Measurements from ENCODE around the gene THBS2.

Gene THBS2

DNA sequence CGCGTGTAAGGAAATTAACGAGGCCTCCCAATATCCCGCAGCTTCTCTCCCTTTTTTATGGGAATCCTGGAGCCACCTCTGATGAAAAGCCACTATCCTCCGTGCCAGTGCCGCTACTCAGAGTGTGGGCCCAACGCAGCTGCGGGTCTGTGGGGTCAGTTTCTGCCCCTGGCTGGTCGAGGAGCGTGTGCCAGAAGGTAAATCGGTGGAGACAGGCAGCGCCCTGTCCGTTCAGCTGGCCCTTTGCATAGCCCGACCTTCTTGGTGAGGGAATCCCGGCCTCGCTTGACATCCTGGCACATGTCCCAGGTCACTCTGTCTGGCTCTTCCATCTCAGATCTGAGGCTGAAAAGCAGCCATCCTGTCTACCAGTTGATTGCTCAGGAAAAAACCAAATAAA, 4.6 kb downstream of the THBS2 start:
- no peak for DNase-seq (ENCODE audit: low read depth)

DNA sequence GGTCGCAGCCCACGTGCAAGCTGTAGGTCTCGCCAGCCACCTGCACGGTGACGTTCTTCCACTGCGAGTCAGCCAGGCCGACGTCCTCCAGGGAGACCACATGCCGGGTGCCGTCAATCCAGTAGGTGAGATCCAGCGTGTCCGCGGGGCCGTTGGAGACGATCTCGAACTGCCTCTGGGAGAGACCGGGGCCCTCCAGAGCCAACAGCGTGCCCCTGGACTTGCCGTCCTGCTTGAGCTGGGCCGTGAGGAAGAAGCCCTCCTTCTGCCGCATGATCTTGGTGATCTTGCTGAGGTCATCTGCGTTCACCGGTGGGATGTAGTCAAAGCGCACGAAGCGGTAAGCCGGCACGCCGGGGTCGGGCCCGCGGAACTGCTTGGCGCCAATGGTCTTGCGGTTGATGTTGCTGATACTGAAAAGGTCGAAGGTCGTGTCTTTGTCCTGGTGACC, 5.1 kb downstream of the THBS2 start:
- no peak for DNase-seq (ENCODE audit: low read depth)

DNA sequence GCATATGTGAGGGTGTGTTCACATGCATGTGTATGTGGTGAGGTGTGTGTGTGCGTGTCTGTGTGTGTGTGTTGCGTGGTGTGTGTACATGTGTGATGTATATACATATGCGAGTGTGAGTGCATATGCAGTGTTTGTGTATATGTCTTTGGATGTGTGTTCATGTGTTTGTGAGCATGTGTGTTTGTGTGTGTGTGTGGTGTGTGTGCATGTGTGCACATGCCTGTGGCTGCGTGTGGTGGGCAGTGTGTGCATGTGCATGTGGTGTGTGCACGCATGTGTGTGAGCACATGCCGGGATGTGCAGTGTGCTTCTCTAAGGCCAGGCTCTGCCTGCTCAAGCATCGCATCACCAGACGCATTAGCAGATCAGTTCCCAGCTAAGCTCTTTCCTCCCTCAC, 5.7 kb downstream of the THBS2 start:
- no peak for DNase-seq (ENCODE audit: low read depth)

DNA sequence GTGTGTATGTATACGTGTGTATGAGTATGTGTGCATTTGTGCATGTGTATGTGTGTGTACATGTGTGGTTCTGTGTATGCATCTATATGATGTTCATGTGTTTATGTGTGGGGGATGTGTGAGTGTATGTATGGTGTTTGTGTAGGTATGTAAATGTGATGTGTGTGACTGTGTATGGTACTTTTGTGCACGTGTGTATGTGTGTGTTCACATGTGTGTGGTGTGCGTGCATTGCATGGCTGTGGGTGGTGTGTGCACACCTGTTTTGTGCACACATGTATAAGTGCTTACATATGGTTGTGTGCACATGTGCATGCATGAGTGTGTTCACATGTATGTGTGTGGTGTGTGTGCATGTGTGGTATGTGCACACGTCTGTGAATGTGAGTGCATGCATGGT, 6.2 kb downstream of the THBS2 start:
- no peak for DNase-seq (ENCODE audit: low read depth)

DNA sequence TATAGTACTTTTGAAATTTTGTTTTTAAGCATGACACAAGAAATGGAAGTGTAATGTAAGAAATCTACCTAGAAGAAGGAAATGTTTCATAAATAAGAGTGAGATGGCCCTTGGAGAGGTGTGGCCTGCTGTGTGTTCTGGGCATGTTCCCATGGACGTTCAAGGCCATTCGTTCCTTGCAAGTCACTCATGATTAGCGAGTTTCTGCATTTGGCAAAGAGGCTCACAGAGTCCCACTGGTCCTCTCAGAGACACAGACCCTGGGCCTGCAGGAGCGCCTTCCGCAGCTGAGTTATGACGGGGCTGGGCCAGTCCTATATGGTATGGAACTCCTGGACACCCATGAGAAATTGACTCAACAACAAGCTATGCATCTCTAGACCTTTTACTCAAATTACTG, 7.2 kb downstream of the THBS2 start:
- DNase-seq (ENCODE audit: low read depth), result no peak

DNA sequence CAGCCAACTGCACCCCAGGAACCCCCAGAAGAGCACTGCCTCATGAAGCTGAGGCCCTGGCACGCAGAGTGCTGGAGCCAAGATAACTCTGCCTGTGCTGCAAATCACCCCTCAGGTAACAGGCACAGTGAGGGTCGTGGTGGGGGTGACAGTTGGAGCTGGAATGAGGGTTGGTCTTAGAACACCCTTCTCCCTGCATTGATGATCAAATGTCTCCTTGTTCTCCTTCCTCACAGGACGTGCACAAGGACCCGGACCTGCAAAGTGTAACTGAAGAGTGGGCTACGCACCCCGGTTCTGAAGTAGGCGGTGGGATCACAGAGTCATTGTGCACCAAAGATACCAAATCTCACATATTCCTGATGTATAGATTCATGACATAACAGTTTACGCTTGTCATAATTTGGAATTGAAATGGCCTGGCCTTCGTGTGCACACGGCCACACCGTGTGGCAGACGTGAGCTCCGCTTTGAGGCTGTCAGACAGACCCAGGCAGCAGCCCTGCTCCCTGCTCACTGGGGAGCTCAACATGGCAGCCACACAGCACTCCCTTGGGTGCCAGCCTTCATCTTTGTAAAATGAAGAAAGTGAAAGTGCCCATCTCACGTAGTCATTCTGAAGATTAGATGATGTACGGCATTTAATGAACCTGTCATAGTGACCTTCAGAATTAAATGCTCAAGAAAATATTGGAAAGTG, 8.8 kb downstream of the THBS2 start:
- no peak for DNase-seq (ENCODE audit: low read depth)

DNA sequence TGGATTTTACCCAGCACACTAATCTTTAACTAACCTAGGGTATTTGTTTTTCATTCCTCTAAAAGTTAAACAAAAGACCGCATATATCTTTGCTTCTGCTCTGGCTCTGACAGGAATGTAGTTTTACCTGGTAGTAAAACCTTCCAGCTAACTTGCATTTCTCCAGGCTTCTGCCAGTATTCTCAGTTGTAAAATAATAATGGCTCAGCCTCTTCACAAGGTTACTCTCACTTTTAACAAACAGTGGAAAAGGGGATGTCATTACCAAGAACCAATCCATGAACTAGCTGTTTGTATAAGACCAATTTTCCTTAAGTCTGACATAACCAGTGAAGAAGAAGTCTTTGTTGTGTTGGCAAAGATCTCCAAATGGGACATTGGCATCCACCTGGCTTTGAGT, 10.0 kb downstream of the THBS2 start:
- no peak for DNase-seq (ENCODE audit: low read depth)

DNA sequence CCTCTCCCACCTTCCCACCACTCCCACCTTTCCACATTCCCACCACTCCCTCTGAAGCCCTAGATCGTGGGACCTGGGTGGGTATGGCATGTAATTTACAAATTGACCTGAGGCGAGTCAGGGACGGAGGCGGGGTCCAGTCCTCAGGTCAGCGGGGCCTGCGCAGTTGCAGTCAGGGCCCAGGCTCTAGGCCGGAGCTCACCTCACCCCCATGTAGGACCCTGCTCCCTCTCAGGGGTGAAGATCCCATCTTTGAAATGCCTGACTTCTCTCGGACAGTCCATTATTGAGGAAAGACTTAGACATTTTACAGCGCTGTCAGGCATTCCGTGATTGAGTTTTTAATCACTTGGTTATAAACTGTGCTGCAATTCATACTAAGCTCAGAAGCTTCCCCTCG, 10.5 kb downstream of the THBS2 start:
- no peak for DNase-seq (ENCODE audit: low read depth)

DNA sequence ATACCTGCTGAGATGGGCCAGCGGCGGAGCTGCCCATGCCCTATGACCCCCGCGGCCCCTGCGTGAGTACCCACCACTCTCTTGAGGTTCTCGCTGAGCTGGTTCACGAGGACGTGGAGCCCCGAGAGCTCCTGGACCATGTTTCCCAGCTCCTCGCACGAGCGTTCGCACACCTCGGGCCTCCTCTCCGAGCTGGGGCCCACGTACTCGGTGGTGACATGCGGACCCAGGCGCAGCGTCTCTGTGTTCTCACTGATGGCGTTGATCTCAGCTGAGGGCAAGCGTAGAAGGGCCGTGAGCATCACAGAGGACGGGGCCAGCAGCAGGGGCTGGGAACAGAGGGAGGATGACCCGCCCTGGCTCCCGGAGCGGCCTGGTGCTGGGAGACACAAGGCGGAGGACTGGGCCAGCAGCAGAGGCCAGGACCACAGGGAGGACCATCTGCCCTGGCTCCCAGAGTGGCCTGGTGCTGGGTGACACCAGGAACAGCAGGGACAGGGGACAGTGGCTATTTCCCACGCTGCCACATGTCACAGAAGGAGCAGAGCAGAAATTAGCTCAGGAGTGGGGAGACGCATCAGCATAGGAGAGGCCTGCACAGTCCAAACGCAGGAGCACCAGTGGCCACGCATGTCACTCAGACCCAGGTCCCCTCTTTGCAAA, 11.8 kb downstream of the THBS2 start:
- DNase-seq (ENCODE audit: low read depth), result no peak

DNA sequence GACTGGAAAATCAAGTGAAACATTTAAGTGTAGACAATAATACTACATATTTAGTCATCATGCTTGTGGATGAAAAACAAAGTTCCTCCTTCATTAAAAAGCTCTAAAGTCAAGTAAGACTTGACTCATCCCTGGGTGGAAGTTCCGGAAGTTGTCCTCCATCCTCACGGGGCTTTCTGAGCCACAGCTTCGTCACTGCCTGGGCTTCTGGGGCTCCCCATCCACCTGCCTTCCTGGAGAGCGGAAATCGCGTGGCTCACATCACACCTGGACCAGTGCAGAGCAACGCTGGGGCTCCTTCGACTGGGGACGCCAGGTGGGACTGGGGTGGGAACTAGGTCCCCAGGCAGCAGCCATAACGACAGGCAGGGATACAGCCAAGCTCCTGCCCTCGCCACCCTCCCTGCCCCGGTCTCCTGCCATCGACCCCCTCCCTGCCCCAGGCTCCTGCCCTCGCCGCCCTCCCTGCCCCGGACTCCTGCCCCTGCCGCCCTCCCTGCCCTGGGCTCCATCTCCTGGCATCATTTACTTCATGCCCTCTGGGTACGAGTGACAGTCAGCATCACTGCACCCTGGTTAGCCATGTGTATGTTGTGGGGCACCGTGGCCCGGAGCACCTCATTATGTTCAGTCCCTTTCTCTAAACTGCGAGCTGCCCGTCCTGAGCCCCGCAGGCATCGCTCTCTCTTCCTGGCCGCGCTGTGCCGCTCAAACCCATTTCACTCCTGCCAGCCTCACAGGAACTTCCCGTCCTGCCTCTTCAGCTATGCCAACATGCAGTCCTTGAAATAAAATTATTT, 12.9 kb downstream of the THBS2 start:
- DNase-seq (ENCODE audit: low read depth), result no peak

DNA sequence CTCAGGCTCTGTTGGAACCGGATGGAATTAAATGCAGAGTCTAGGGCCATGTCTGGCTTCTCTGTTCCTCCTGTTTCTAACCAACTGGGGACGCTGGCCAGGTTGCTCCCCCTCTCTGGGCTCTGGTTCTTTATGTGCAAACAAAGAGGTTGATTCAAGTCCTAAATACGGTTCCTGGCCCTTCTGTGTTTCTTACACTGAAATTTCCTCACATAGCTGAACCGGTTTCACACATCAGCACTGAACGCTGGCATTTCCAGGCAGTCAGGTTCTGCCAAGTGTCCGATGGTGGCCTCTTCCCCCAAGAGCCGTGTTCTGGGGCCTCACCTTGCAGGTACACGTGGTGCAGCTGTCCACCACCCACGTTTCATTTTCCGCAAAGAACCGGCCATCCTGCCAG, 13.5 kb downstream of the THBS2 start:
- DNase-seq (ENCODE audit: low read depth), result no peak

DNA sequence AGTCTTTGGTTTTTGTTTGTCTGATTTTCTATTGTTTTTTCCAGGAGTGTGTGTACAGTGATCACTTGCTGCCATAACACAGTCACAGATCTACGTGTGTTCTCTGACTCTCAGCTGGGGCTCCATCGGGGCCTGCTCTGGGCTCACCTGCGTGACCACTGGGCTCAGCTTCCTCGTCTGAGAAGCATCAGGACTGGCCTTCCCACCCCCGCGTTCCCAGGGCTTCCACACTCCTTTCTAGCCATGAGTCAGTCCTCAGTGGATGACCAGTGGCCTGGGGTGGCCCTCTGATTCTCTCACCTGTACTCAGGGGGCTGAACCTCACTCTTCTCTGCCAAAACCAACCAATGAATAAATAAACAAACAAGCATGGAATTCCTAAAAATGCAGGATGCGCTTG, 14.5 kb downstream of the THBS2 start:
- no peak for DNase-seq (ENCODE audit: low read depth)

DNA sequence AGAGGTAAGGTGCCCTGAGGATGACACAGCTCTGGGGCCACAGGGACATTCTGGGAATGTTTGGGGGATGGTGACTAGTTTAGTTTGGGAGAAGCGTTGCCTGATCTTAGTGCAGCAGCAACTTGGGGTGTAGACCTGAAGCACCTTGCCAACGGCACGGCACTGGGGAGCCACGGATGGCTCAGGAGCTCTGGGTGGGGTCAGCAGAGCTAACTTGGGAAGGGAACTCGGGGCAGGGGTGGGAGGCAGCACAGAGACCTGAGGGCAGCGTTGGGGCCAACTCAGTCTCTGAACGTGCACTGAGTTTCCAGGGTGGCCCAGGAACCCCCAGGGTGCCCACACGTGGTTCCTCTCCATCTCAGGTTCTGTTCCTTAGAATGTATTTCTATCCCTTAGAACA, 14.9 kb downstream of the THBS2 start:
- no peak for DNase-seq (ENCODE audit: low read depth)

DNA sequence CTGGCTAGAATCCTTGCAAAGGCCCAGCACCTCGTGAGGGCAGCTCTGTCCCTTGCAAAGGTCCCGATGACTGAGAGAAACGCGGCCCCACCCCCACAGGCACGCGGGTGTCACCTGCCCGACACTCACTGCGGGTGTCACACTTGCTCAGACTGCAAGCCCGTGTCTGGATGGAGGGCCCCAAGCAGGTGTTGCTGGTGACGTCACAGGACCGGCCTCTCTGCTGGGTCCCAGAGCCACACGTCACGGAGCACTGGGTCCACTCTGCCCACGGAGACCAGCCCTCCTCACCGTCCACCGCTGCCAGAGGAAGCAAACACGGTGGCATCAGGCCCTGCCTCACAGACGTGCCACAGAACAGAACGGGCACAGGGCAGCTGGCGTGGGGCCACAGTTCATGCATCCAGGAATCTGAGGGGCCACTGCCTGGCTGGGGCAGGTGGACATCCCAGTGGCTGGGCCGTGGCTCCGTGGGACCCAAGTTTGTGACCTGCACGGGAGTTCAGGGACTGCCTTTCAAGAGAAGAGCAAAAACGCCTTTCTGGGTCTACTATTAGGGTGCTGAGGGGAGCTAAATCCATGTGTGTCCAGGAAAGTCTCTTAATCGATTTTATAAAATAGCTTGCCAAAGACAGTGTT, 16.0 kb downstream of the THBS2 start:
- no peak for DNase-seq (ENCODE audit: low read depth)

DNA sequence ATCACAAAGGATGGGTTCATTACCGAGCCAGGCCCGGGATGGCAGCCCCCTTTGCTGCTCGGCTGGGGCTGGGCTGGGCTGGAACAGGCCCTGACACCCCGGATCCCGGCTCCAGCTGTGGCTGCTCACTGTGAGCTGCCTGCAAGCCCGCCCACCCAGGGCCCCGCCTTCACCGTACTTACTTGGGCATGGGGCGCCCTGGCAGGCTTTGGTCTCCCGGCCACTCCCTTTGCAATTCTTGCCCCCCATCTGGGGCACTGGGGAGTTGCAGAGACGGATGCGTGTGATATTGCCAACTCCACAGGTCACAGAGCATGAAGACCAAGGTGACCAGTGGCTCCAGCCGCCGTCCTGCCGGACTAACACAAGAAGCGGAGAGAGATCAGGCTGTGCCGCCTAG, 16.7 kb downstream of the THBS2 start:
- no peak for DNase-seq (ENCODE audit: low read depth)

DNA sequence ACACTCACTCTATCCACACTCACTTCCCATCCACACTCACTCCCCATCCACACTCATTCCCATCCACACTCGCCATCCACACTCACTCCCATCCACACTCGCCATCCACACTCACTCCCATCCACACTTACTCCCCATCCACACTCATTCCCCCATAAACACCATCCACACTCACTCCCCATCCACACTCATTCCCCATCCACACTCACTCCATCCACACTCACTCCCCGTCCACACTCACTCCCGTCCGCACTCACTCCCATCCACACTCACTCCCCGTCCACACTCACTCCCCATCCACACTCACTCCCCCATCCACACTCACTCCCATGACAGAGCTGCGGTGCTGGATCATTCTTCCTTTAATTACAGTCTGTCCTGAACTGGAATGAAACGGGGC, 17.1 kb downstream of the THBS2 start:
- DNase-seq (ENCODE audit: low read depth), result no peak

DNA sequence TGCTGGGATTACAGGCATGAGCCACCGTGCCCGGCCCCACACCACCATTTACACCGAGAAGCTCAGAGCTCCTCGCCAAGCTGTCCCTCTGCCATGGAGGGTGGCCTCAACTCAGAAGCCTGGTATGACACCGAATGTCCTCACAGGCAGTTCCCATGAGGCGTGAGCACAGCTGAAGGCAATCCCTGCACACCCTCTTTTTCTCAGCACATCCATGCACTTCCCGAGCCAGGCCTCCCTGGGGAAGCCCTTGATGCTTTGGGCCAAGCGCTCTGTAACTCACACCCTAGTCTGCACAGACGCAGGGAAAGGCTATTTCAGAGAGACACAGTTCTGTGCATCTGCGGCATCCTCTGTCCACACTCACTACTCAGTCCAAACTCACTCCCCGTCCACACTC, 18.4 kb downstream of the THBS2 start:
- no peak for DNase-seq (ENCODE audit: low read depth)

DNA sequence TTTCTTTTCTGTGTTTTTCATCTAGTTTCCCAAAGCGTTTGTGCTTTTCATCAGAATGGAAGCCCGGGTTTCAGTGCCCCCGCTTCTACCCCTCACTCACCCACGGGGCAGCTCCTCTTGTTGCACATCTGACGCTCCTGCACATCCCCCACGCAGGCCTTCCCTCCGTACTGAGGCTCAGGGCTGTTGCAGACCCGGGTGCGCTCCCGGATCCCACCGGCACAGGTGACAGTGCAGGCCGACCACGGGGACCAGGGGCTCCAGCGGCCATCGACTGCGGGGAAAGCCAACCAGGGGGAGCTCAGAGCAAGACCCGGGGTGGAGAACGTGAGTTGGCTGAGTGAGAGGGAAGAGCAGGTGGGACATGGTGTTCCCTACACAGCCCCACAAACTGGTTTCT, 19.0 kb downstream of the THBS2 start:
- DNase-seq (ENCODE audit: low read depth), result no peak

DNA sequence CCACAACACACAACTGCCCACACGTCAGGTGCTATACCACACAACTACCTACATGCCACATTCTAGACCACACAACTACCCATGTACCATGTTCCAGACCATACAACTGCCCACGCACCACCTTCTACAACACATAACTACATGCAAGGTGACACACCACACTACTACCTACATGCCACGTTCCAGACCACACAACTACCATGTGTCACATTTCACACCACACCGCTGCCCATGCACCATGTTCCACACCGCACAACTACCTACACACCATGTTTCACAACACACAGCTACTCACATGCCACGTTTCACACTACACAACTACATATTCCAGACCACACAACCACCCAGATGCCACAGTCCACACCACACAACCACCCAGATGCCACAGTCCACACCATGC, 19.8 kb downstream of the THBS2 start:
- no peak for DNase-seq (ENCODE audit: low read depth)

DNA sequence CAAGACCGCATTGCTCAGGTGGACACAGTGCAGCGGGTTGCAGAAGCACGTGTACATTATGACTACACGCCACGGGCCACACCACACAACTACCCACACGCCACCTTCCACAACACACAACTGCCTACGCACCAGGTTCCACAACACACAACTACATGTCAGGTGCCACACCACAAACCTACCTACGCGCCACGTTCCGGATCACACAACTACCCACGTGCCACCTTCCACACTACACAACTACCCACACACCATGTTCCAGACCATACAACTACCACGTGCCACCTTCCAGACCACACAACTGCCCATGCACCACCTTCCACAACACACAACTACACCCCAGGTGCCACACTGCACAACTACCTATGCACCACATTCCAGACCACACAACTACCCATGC, 20.5 kb downstream of the THBS2 start:
- no peak for DNase-seq (ENCODE audit: low read depth)

DNA sequence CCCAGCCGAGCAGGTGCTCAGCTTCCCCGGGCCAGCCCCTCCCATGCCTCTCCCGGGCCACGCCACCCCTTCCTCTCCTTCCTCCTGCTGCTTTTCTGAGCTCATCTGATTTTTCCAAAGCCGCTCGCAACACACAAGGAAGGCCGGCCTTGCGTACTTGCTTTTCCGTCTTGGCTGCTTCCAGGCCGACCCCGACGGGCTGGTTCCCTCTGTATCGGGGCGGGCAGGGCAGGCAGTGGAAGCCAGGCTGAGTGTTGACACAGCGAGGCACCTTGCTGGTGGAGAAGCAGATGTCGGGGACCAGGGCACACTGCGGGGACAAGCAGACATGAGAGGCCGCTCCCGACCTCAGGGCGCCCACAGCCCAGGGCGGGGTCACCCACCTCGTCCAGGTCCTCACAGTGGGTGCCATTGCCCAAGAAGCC, 21.1 kb downstream of the THBS2 start:
- no peak for DNase-seq (ENCODE audit: low read depth)

DNA sequence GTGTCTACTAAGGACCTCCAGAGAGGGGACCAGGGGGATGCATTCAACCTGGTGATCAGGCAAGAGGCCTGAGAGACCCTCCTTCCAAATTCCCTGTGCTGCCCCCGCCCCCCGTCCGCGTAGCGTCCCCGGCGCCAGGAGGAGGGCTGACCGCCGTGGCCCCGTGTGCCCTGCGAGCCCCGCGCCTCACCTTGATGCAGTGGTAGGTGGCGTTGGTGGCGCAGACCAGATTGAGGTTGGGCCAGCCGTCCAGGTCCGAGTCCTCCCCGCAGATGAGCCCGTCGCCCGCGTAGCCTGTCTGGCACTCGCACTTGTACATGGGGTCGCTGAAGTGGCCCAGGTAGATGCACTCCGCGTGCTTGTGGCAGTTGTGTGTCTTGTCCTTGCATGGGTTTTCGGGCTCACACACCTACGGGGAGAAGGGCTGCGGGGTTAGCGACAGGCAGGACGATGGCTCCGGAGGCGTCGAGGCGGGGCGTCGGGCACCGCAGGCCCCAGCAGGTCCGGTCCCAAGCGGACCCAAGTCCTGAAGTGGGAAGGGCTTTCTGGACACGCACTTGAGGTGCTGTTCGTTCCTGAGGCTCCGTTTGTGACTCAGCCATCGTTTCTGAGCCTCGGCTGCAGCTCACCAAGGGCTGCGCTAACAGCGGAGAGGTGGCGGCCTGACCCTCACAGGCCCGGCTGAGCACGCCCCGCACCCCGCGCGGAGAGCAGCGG, 21.7 kb downstream of the THBS2 start:
- no peak for DNase-seq (ENCODE audit: low read depth)
